Body of pancreas (tissue), 4 donors: ENCODE measurements around the gene OR2A7. TPM values are rescaled to one million over a fixed set of nuclear protein-coding genes. Genes with fewer than 3 reads are reported as not detected.
"Not testable (repeated sequence)": the region's sequence is repeated elsewhere in the genome, so short reads cannot be mapped to it uniquely, and the experiment has no call there.

ENCODE experiments used
- ATAC-seq: fragments of 150-250 bp; one replicate; pipeline ENCODE4 v1.9.1; 2016
- DNase-seq, 4 donors: peaks; one replicate each; pipeline ENCODE4 v3.0.0-alpha.2; 2019
- H3K27ac ChIP-seq, 4 donors: fragments of 200-600 bp; sonication (generic); 1 replicate in 3 of 4; 2 replicates in 1 of 4; pipeline versions ENCODE4 v1.5.1 to v1.6.1; 2016 to 2019; ENCODE audit warnings: mild to moderate bottlenecking in 1 of 4, mixed read lengths in 1 of 4, moderate library complexity in 1 of 4
- H3K27me3 ChIP-seq, 2 donors: fragments of 200-600 bp; sonication (generic); one replicate each; pipeline ENCODE4 v1.6.0; 2016; ENCODE audit warnings: mild to moderate bottlenecking in 1 of 2
- H3K36me3 ChIP-seq, 2 donors: fragments of 200-600 bp; sonication (generic); replicated peaks in 1 of 2; 2 replicates each; pipeline ENCODE4 v1.5.1; 2016; ENCODE audit warnings: low read depth in 2 of 2; ENCODE audit not compliant: insufficient read depth in 1 of 2
- H3K4me1 ChIP-seq: fragments of 200-600 bp; sonication (generic); one replicate; pipeline ENCODE4 v1.6.0; 2016
- H3K4me3 ChIP-seq, 2 donors: fragments of 200-600 bp; sonication (generic); 1 replicate in 1 of 2; 2 replicates in 1 of 2; pipeline ENCODE4 v1.5.1; 2016 to 2019
- H3K9me3 ChIP-seq, 3 donors: fragments of 200-600 bp; sonication (generic); 1 replicate in 2 of 3; 2 replicates in 1 of 3; pipeline ENCODE4 v1.5.1; 2016
- WGBS, 2 donors: methylation state at CpG; one replicate each; pipeline ENCODE4 v1.1.5; 2017; 5-methylcytosine and 5-hydroxymethylcytosine counted together
- intact Hi-C: fragments of 100-400 bp; cut with DNase I; formaldehyde crosslinking; loops from one replicate; pipeline ENCODE4 v1.15.1; 2023
- total RNA-seq, 2 donors: library from RNA; depleted of rRNA; stranded (reverse); fragments of >200 nt; gene quantifications; one replicate each; pipeline ENCODE4 v1.1.0, GENCODE V29; 2016

Gene OR2A7
- total RNA-seq, 2 donors from 2014 or later, result 4.9 to 14.5 TPM

GRCh38 chr7:144287171-144287784 is 22.7 kb upstream of the OR2A7 start:
- DNase-seq, intact Hi-C loops, H3K9me3 ChIP-seq, ATAC-seq, H3K27ac ChIP-seq, H3K27me3 ChIP-seq, H3K36me3 ChIP-seq, H3K4me1 ChIP-seq, H3K4me3 ChIP-seq: not testable (repeated sequence)
- WGBS, 2 donors, result no CpG with 5 or more reads among the region's 3 CpGs

- H3K27ac ChIP-seq, H3K27me3 ChIP-seq, H3K4me3 ChIP-seq, intact Hi-C loops, DNase-seq, H3K36me3 ChIP-seq, H3K9me3 ChIP-seq, ATAC-seq, H3K4me1 ChIP-seq: not testable (repeated sequence)
- WGBS, 2 donors, result no CpG with 5 or more reads among the region's 6 CpGs
Measured at GRCh38 chr7:144283716-144284115, 19.1 kb upstream of the OR2A7 start.

- intact Hi-C loops, H3K36me3 ChIP-seq, H3K9me3 ChIP-seq, ATAC-seq, H3K4me1 ChIP-seq, H3K27me3 ChIP-seq, H3K4me3 ChIP-seq, H3K27ac ChIP-seq: not testable (repeated sequence)
- 92 to 100% methylated on average over 1 to 4 of the region's 4 CpGs for WGBS, 2 donors
- DNase-seq, result peak in 2 of 4 donors; percentile 5 to 8
Measured at GRCh38 chr7:144282490-144282889, 17.9 kb upstream of the OR2A7 start.

GRCh38 chr7:144281981-144282380 is 17.4 kb upstream of the OR2A7 start:
- WGBS, 2 donors, result no CpG with 5 or more reads among the region's 8 CpGs
- H3K36me3 ChIP-seq, ATAC-seq, H3K27me3 ChIP-seq, H3K9me3 ChIP-seq, H3K27ac ChIP-seq, H3K4me1 ChIP-seq, H3K4me3 ChIP-seq, intact Hi-C loops, DNase-seq: not testable (repeated sequence)

- H3K9me3 ChIP-seq, H3K4me1 ChIP-seq, DNase-seq, ATAC-seq, intact Hi-C loops, H3K4me3 ChIP-seq, H3K27me3 ChIP-seq, H3K36me3 ChIP-seq, H3K27ac ChIP-seq: not testable (repeated sequence)
- 90 to 92% methylated on average over 3 of the region's 6 CpGs for WGBS, 2 donors
Measured at GRCh38 chr7:144280010-144280409, 15.4 kb upstream of the OR2A7 start.

- intact Hi-C loops, H3K27me3 ChIP-seq, H3K4me1 ChIP-seq, ATAC-seq, H3K27ac ChIP-seq, H3K9me3 ChIP-seq, H3K36me3 ChIP-seq, H3K4me3 ChIP-seq, DNase-seq: not testable (repeated sequence)
- WGBS, 2 donors, result 94 to 95% methylated on average over 3 to 4 of the region's 6 CpGs
Measured at GRCh38 chr7:144275281-144275680, 10.7 kb upstream of the OR2A7 start.

- H3K27ac ChIP-seq, intact Hi-C loops: not testable (repeated sequence)
Measured at GRCh38 chr7:144269188-144269587, 4.6 kb upstream of the OR2A7 start, which contains the start of gene CTAGE8. TSS of gene CTAGE8 (minus strand) at chr7:144269288. CDS start at chr7:144269250, 38 bp downstream.

GRCh38 chr7:144262128-144262527 is 2.5 kb downstream of the OR2A7 start:
- H3K9me3 ChIP-seq, H3K4me1 ChIP-seq, ATAC-seq, DNase-seq, H3K36me3 ChIP-seq, H3K27ac ChIP-seq, intact Hi-C loops, H3K4me3 ChIP-seq, H3K27me3 ChIP-seq: not testable (repeated sequence)
- WGBS, 2 donors, result no CpG with 5 or more reads among the region's 2 CpGs

More at GRCh38 chr7:144269188-144269587, 4.6 kb upstream of the OR2A7 start, which contains the start of gene CTAGE8:
- not testable (repeated sequence) for H3K27me3 ChIP-seq, H3K4me3 ChIP-seq, ATAC-seq, H3K4me1 ChIP-seq, DNase-seq, H3K9me3 ChIP-seq, H3K36me3 ChIP-seq
- 100% methylated on average over 1 of the region's 19 CpGs; no CpG with 5 or more reads in 1 of the 2 donors for WGBS, 2 donors

- DNase-seq, ATAC-seq: not testable (repeated sequence)
Measured at GRCh38 chr7:144259067-144259466, 5.5 kb downstream of the OR2A7 start.

More at GRCh38 chr7:144259067-144259466, 5.5 kb downstream of the OR2A7 start:
- H3K9me3 ChIP-seq, H3K27me3 ChIP-seq, H3K4me3 ChIP-seq, H3K27ac ChIP-seq, intact Hi-C loops, H3K4me1 ChIP-seq, H3K36me3 ChIP-seq: not testable (repeated sequence)
- no CpG with 5 or more reads among the region's 14 CpGs for WGBS, 2 donors
